Neuron (in vitro differentiated cells): Measurements from ENCODE around the gene SLCO3A1.

Experiments used
- H2AFZ ChIP-seq: one replicate; pipeline ENCODE4 v1.6.1; 2013; ENCODE audit warnings: low read depth, mild to moderate bottlenecking, inconsistent platforms, low read length, moderate library complexity
- H3K27me3 ChIP-seq: one replicate; pipeline ENCODE4 v1.6.1; 2013; ENCODE audit warnings: low read length; ENCODE audit not compliant: insufficient read depth
- H3K36me3 ChIP-seq: one replicate; pipeline ENCODE4 v1.6.1; 2013; ENCODE audit warnings: low read length; ENCODE audit not compliant: insufficient read depth
- H3K4me1 ChIP-seq: one replicate; pipeline ENCODE4 v1.6.1; 2013; ENCODE audit warnings: low read length; ENCODE audit not compliant: insufficient read depth
- H3K4me3 ChIP-seq: 2 replicates; pipeline ENCODE4 v1.5.1; 2013; ENCODE audit warnings: mild to moderate bottlenecking, low read length, moderate library complexity
- H3K9me3 ChIP-seq: one replicate; pipeline ENCODE4 v1.6.1; 2013; ENCODE audit warnings: low read length

Gene SLCO3A1

DNA sequence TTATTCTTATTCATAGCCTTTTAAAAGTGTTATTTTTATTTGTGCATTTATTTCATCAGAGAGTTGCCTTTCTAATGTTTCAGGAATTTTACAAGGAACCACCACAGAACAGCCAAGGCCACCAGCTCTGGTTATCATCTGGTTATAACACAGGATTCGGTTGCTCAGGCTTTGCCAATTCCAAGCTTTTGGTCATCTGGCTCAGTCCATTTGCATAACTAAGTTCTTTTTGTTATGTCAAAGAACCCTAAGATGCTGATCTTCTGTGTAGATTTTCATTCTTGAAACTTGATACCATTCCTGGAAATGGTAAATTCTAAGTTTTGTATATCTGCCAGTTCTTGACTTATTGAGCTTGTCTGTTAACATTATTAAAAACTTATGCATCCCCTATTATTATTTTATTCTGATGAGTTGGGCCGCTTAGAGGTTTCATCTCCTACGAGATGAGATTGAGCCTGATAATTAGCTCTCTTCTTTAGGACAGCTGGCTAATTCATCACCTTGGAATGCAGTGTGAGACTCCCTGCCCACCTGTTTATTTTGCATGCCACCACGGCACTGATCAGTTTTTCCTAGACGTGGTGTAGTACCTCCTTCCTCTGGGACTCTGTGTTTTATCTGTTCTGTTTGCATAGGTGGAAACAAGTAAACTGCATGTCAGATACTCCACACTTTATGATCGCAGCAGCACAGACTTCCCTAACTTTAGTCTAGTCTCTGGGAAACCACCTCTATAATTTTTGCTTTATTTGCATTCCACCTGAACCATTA is 264.8 kb downstream of the SLCO3A1 start:
- Histone ChIP-seq H2AFZ (no peak overlapping the region), H3K9me3 (no peaks in the 10 kb centered on the region), H3K27me3 (no peaks in the 10 kb centered on the region), H3K4me3 (no peak overlapping the region), H3K36me3 (no peaks in the 10 kb centered on the region), H3K4me1 (no peaks in the 10 kb centered on the region)

DNA sequence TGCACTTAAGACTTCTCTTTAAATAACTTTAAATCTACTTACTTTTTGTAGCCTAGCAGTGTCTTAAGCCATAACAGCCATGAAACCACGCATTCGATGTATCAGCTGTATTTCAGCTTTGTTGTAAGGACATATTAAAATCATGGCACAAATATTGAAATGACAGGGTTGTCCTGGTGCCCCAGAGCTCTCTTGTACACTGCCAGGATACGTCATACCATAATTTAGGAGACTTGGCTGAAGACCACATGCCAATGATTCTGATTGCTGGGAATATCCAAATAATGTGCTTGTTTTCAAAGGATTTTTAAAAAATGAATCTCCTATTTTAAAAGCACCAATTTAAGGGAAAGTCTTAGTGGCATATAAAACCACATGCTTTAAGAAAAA is 265.4 kb downstream of the SLCO3A1 start:
- Histone ChIP-seq H3K4me1 (no peaks in the 10 kb centered on the region), H3K36me3 (no peaks in the 10 kb centered on the region), H3K9me3 (no peaks in the 10 kb centered on the region), H2AFZ (no peak overlapping the region), H3K4me3 (no peak overlapping the region), H3K27me3 (no peaks in the 10 kb centered on the region)

DNA sequence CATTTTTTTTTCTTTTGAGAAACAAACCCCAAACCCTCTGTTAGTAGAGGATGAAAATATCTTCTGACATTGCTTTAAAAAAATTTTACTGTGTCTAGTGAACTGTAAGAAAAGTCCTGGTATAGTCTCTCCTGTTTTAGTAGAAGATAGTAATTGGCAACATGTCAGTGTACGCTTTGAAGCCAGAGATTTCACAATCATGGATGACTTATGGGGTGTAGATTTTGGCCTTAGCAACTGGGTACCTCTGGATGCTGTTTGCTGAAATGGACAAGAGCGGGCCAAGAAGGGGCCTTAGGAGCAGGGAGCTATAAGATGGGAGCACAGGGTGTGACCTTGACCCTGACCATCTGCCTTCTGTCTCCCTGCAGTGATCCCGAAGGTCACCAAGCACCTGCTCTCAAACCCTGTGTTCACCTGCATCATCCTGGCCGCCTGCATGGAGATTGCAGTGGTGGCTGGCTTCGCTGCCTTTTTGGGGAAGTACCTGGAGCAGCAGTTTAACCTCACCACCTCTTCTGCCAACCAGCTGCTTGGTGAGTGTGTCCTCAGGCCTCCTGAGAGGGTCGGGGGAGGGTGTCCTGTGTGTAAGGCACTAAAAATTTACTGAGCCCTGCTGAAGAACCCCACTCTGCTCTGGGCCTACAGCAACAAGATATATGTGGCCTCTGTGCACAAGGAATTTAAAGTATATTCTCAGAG is 266.7 kb downstream of the SLCO3A1 start:
- no peaks in the 10 kb centered on the region for H3K27me3 ChIP-seq
- no peaks in the 10 kb centered on the region for H3K36me3 ChIP-seq
- no peaks in the 10 kb centered on the region for H3K9me3 ChIP-seq
- H3K4me3 ChIP-seq = no peak overlapping the region
- no peaks in the 10 kb centered on the region for H3K4me1 ChIP-seq
- no peak overlapping the region for H2AFZ ChIP-seq

DNA sequence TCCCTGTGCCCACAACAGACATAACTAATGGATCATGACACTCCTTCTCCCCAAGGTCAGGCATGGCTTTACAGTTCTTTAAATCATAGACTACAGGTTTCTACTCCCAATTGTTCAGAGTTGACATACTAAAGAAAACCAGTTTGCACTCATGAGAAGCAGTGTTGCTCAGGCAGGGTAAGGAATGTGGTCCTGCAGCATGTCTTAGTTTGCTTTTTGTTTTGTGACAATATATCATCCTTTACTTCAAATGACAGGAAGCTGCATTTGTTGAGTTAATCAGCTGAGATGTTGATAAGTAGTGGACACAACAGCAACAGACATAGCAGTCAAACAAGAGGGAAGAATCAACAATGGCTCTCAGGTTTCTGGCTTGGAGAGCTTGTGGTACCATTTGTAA is 267.5 kb downstream of the SLCO3A1 start:
- Histone ChIP-seq H3K9me3 (no peaks in the 10 kb centered on the region), H3K36me3 (no peaks in the 10 kb centered on the region), H3K27me3 (no peaks in the 10 kb centered on the region), H3K4me3 (no peak overlapping the region), H3K4me1 (no peaks in the 10 kb centered on the region), H2AFZ (no peak overlapping the region)

DNA sequence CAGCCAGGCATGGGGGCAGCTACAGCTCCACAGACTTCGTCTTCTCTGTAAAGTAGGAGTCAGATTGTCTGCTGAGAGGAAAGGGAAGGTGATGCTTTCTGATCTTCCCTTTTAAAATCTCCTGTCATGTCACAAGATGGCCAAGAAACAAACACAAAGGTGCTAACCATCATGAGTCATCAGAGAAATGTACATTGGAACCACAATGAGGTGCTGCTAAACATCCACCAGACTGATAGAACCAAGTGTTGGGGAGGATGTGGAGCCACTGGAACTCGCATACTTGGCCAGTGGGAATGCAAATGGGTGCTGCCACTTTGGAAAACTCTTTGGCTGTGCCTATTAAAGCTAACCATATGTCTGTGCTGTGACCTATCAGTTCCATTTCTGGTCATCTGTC is 268.8 kb downstream of the SLCO3A1 start:
- no peak overlapping the region for H2AFZ ChIP-seq
- no peaks in the 10 kb centered on the region for H3K9me3 ChIP-seq
- H3K4me1 ChIP-seq = no peaks in the 10 kb centered on the region
- H3K4me3 ChIP-seq = no peak overlapping the region
- H3K36me3 ChIP-seq = no peaks in the 10 kb centered on the region
- no peaks in the 10 kb centered on the region for H3K27me3 ChIP-seq

DNA sequence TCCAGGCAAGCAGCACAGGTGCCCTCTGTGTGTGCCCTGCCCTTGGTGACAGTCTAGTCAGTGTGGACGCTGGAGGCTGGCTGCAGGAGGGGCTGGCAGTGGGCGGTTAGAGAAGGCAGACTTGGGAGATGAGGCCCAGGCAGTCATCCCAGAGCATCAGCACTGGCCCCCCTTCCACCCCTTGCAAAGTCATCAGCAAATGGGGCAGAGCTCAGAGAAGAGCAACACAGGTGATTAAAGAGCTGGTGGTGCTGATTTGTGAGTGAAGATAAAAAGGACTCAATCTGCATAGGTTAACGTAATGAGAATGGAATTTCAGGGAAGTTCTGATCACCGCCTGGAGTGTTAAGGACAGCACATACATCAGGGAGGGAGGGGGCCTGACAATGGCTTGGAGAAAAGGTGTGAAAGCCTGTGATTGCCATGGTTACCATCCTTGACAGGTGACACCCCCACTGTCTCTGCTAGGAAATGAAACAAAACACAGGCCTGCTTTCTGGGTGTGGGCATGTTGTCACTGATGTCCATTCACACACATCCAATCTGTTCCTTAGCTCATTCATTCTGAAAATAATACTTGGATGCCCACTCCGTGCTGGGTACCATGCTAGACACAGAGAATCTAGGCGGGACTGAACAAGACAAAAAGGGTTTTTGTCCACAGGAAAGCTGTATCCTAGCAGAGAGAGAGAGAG is 270.6 kb downstream of the SLCO3A1 start:
- Histone ChIP-seq H3K27me3 (no peaks in the 10 kb centered on the region), H3K9me3 (no peaks in the 10 kb centered on the region), H3K4me3 (no peak overlapping the region), H3K4me1 (no peaks in the 10 kb centered on the region), H2AFZ (no peak overlapping the region), H3K36me3 (no peaks in the 10 kb centered on the region)

DNA sequence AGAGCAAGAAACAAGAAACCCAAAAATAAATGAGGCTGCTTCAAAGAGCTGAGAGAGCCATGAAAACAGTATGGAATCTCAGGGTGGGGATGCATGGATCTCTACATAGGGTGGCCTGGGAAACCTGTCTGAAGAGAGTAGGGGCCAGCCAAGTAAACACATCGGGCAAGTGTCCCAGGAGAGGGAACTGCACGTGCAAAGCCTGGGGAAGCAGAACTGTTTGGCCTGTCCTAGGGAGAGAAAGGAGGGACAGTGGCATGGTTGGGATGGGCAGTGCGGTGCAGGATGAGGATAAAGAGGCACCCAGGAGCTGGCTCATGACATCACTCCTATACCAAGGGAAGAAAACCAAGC is 271.1 kb downstream of the SLCO3A1 start:
- H3K9me3 ChIP-seq = no peaks in the 10 kb centered on the region

DNA sequence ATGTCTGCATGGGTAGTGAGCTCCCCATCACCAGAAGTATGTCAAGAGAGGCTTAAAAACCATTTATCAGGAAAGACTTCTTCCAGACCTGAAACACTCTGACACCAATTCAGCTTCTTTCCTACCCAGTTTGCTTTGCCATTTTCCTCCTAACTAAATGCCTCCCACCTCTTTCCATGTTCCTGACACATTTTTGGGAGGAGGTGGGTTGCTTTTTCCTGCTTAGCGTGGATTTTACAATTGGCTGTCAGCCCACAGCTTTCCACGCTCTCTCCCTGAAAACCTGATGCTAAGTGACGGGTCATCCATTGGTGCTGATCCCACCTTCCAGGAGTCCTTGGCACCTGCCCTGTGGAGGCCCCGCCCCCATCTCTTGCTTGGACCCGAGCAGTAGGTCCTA is 275.3 kb downstream of the SLCO3A1 start:
- Histone ChIP-seq H3K27me3 (no peaks in the 10 kb centered on the region), H3K4me1 (no peaks in the 10 kb centered on the region), H3K4me3 (no peak overlapping the region), H3K9me3 (no peaks in the 10 kb centered on the region), H3K36me3 (no peaks in the 10 kb centered on the region), H2AFZ (no peak overlapping the region)

More for the DNA sequence above, 271.1 kb downstream of the SLCO3A1 start:
- no peak overlapping the region for H3K4me3 ChIP-seq
- no peaks in the 10 kb centered on the region for H3K36me3 ChIP-seq
- H3K27me3 ChIP-seq = no peaks in the 10 kb centered on the region
- no peaks in the 10 kb centered on the region for H3K4me1 ChIP-seq
- no peak overlapping the region for H2AFZ ChIP-seq

DNA sequence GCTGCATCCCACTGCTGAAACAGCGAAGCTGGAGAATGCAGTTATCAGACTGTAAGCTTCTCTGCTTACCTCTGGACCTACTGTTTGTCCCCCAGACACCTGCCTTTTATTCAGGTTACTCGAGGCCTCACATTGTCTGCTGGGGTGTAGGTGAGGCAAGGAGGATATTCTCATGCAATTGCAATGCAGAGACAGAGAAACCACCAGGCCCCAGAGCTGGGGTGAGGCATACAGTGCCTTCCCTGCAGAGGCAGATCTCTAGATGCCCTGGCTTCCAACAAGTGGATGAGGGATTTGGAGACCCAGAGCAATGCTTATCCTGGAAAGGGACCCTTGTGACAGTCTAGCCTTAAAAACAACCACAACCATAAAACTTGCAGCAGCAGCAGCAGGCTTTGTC is 276.7 kb downstream of the SLCO3A1 start:
- Histone ChIP-seq H3K36me3 (no peaks in the 10 kb centered on the region), H3K9me3 (no peaks in the 10 kb centered on the region), H2AFZ (no peak overlapping the region), H3K4me3 (no peak overlapping the region), H3K4me1 (no peaks in the 10 kb centered on the region), H3K27me3 (no peaks in the 10 kb centered on the region)

DNA sequence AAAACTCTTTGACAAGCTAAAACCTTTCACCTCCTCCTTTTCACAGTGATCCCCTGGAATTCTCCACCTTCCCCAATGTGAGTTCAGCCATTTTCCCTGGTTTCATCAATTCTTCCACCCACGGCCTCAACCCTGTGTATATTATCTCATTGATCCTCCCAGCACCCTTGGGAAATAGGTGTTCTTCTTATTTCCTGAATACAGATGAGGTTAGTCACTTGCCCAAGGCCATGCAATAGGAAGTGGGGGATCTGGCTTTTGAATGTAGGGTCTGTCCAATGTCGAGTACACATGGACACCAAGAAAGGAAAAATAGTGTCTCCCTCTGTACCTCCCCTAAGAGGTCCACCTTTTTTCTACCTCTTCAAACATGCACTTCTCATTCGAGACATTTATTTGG is 277.4 kb downstream of the SLCO3A1 start:
- H3K27me3 ChIP-seq = no peaks in the 10 kb centered on the region
- no peaks in the 10 kb centered on the region for H3K4me1 ChIP-seq
- no peak overlapping the region for H3K4me3 ChIP-seq
- H3K36me3 ChIP-seq = no peaks in the 10 kb centered on the region
- no peak overlapping the region for H2AFZ ChIP-seq
- no peaks in the 10 kb centered on the region for H3K9me3 ChIP-seq

DNA sequence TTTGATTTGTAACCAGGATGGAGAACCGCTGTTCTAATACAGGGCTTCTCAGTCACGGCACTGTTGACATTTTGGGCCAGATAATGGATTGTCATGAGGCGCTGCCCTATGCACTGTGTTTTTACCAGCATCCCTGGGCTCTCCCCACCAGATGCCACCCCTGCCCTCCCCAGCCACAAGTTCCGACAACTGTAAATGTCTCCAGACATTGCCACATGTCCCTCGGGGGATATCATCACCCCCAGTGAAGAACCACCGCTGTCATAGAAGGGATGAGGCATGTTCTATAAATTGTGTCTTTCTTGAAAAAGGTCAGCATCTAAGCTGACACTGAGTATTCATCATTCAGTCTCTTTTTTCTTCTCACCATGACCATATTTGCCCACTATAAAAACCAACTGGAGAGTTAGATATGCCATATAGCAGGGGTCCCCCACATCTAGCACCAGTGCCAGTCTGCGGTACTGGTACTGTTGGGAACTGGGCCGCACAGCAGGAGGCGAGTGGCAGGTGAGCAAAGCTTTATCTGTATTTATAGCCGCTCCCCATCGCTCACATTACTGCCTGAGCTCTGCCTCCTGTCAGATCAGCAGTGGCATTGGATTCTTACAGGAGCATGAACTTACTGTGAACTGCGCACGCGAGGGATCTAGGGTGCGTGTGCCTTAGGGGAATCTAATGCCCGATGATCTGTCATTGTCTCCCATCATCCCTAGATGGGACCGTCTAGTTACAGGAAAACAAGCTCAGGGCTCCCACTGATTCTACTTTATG is 279.7 kb downstream of the SLCO3A1 start:
- Histone ChIP-seq H3K27me3 (no peaks in the 10 kb centered on the region), H3K36me3 (no peaks in the 10 kb centered on the region), H3K4me3 (no peak overlapping the region), H3K9me3 (no peaks in the 10 kb centered on the region), H2AFZ (no peak overlapping the region), H3K4me1 (no peaks in the 10 kb centered on the region)

DNA sequence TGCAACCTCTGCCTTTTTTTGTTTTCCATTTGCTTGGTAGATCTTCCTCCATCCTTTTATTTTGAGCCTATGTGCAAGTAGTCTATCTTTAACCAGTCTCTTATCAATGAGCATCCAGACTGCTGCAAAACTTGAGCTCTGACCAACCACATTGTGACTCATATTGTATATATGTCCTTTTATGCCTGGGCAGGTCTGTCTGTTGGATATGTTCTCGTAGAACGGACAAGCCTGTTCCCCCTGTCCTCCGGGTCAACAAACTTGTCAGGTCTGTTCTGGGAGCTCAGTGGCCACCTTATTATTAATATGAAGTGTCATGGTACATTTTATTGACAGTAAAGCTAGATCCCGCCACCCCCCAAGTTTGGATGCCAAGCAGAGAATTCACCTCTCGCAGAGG is 287.3 kb downstream of the SLCO3A1 start:
- Histone ChIP-seq H3K4me1 (no peaks in the 10 kb centered on the region), H3K9me3 (no peaks in the 10 kb centered on the region), H2AFZ (no peak overlapping the region), H3K27me3 (no peaks in the 10 kb centered on the region), H3K4me3 (no peak overlapping the region), H3K36me3 (no peaks in the 10 kb centered on the region)

DNA sequence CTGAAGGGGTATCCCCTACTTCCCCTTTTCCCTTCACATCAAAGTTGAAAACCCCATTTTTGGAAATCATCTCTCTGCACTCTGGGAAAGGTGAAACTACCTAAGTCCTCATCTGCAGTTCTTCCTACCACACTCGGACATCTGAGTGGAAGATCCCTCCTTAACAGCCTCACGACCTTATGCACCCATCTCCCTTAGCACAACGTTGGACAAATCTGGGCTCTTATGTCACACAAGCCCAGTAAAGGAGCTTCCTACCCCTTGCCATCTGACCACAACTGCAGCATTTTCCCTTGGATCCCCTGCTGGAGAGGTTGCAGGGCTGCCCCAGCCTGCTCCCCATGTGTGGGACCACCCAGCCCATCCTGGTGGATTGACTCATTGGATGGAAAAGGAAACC is 288.1 kb downstream of the SLCO3A1 start:
- Histone ChIP-seq H3K4me3 (no peak overlapping the region), H3K36me3 (no peaks in the 10 kb centered on the region), H3K9me3 (no peaks in the 10 kb centered on the region)

More for the DNA sequence above, 288.1 kb downstream of the SLCO3A1 start:
- no peak overlapping the region for H2AFZ ChIP-seq
- H3K27me3 ChIP-seq = no peaks in the 10 kb centered on the region
- no peaks in the 10 kb centered on the region for H3K4me1 ChIP-seq
